Measurements from ENCODE around the gene POFUT2.

POFUT2 gene

GRCh38 chr21:45313682-45314081 is 26.0 kb upstream of the POFUT2 start:
- H2AK5ac ChIP-seq (ENCODE audit: low read length), result no peak overlapping the region
- no peak overlapping the region for H3K9ac ChIP-seq (ENCODE audit: low read length)
- H3K56ac ChIP-seq (ENCODE audit: low read length), result no peak overlapping the region
- no peaks in the 10 kb centered on the region for H3K27me3 ChIP-seq (ENCODE audit: insufficient read depth, low read length, poor library complexity)
- no peak overlapping the region for H4K8ac ChIP-seq (ENCODE audit: low read depth, low read length)
- no peaks in the 10 kb centered on the region for H3K79me2 ChIP-seq (ENCODE audit: control insufficient read depth, insufficient read depth, low read length)
- no peak overlapping the region for H2BK120ac ChIP-seq (ENCODE audit: low read depth, low read length)
- no peak overlapping the region for H2BK5ac ChIP-seq (ENCODE audit: low read length)
- H3K36me3 ChIP-seq (ENCODE audit: control insufficient read depth, insufficient read depth, low read length), result no peaks in the 10 kb centered on the region
- WGBS (ENCODE audit: extremely low coverage, insufficient coverage, low lambda C conversion rate), result no CpG with 5 or more reads among the region's 3 CpGs
- no peak overlapping the region for H2BK15ac ChIP-seq (replicated peaks; ENCODE audit: low read depth)
- no peak overlapping the region for H3K4ac ChIP-seq (ENCODE audit: low read depth, low read length)
- H3K4me3 ChIP-seq (ENCODE audit: low read length), result no peak overlapping the region
- H3K18ac ChIP-seq (ENCODE audit: low read length), result no peak overlapping the region
- no peak overlapping the region for H3K23ac ChIP-seq (ENCODE audit: low read length)
- H3K79me1 ChIP-seq (ENCODE audit: low read length), result no peaks in the 10 kb centered on the region
- DNase-seq, result no peak
- no peak overlapping the region for H4K5ac ChIP-seq (ENCODE audit: low read length)
- H3K4me1 ChIP-seq (ENCODE audit: control insufficient read depth, low read depth, low read length), result no peaks in the 10 kb centered on the region
- no peak overlapping the region for H3K27ac ChIP-seq (ENCODE audit: low read depth, low read length)
- no peak overlapping the region for H3K4me2 ChIP-seq (ENCODE audit: low read length)

GRCh38 chr21:45313015-45313414 is 25.3 kb upstream of the POFUT2 start:
- H3K79me1 ChIP-seq (ENCODE audit: low read length), result no peaks in the 10 kb centered on the region
- no peak overlapping the region for H3K27ac ChIP-seq (ENCODE audit: low read depth, low read length)
- no peak overlapping the region for H4K8ac ChIP-seq (ENCODE audit: low read depth, low read length)
- no peaks in the 10 kb centered on the region for H3K27me3 ChIP-seq (ENCODE audit: insufficient read depth, low read length, poor library complexity)
- no peak overlapping the region for H3K4ac ChIP-seq (ENCODE audit: low read depth, low read length)
- no CpG with 5 or more reads among the region's 14 CpGs for WGBS (ENCODE audit: extremely low coverage, insufficient coverage, low lambda C conversion rate)
- H2BK5ac ChIP-seq (ENCODE audit: low read length), result no peak overlapping the region
- H3K56ac ChIP-seq (ENCODE audit: low read length), result no peak overlapping the region
- H4K5ac ChIP-seq (ENCODE audit: low read length), result no peak overlapping the region
- no peak overlapping the region for H2BK15ac ChIP-seq (replicated peaks; ENCODE audit: low read depth)
- no peak overlapping the region for H3K9ac ChIP-seq (ENCODE audit: low read length)
- no peak overlapping the region for H2AK5ac ChIP-seq (ENCODE audit: low read length)
- H3K79me2 ChIP-seq (ENCODE audit: control insufficient read depth, insufficient read depth, low read length), result no peaks in the 10 kb centered on the region
- H3K36me3 ChIP-seq (ENCODE audit: control insufficient read depth, insufficient read depth, low read length), result no peaks in the 10 kb centered on the region
- no peaks in the 10 kb centered on the region for H3K4me1 ChIP-seq (ENCODE audit: control insufficient read depth, low read depth, low read length)
- H3K23ac ChIP-seq (ENCODE audit: low read length), result no peak overlapping the region
- H3K18ac ChIP-seq (ENCODE audit: low read length), result no peak overlapping the region
- H3K4me3 ChIP-seq (ENCODE audit: low read length), result no peak overlapping the region
- no peak overlapping the region for H2BK120ac ChIP-seq (ENCODE audit: low read depth, low read length)
- no peak for DNase-seq
- H3K4me2 ChIP-seq (ENCODE audit: low read length), result no peak overlapping the region

GRCh38 chr21:45312296-45312695 is 24.6 kb upstream of the POFUT2 start:
- no peak for DNase-seq
- no peak overlapping the region for H3K18ac ChIP-seq (ENCODE audit: low read length)
- no peak overlapping the region for H2BK5ac ChIP-seq (ENCODE audit: low read length)
- H3K56ac ChIP-seq (ENCODE audit: low read length), result no peak overlapping the region
- no peaks in the 10 kb centered on the region for H3K27me3 ChIP-seq (ENCODE audit: insufficient read depth, low read length, poor library complexity)
- H3K4me1 ChIP-seq (ENCODE audit: control insufficient read depth, low read depth, low read length), result no peaks in the 10 kb centered on the region
- H3K4ac ChIP-seq (ENCODE audit: low read depth, low read length), result no peak overlapping the region
- H2AK5ac ChIP-seq (ENCODE audit: low read length), result no peak overlapping the region
- no peak overlapping the region for H4K8ac ChIP-seq (ENCODE audit: low read depth, low read length)
- no peaks in the 10 kb centered on the region for H3K79me2 ChIP-seq (ENCODE audit: control insufficient read depth, insufficient read depth, low read length)
- no peak overlapping the region for H3K4me3 ChIP-seq (ENCODE audit: low read length)
- H3K27ac ChIP-seq (ENCODE audit: low read depth, low read length), result no peak overlapping the region
- no peak overlapping the region for H2BK15ac ChIP-seq (replicated peaks; ENCODE audit: low read depth)
- H3K4me2 ChIP-seq (ENCODE audit: low read length), result no peak overlapping the region
- H2BK120ac ChIP-seq (ENCODE audit: low read depth, low read length), result no peak overlapping the region
- no peaks in the 10 kb centered on the region for H3K79me1 ChIP-seq (ENCODE audit: low read length)
- no peak overlapping the region for H4K5ac ChIP-seq (ENCODE audit: low read length)
- no CpG with 5 or more reads among the region's 1 CpG for WGBS (ENCODE audit: extremely low coverage, insufficient coverage, low lambda C conversion rate)
- no peaks in the 10 kb centered on the region for H3K36me3 ChIP-seq (ENCODE audit: control insufficient read depth, insufficient read depth, low read length)
- H3K9ac ChIP-seq (ENCODE audit: low read length), result no peak overlapping the region
- H3K23ac ChIP-seq (ENCODE audit: low read length), result no peak overlapping the region

DNA sequence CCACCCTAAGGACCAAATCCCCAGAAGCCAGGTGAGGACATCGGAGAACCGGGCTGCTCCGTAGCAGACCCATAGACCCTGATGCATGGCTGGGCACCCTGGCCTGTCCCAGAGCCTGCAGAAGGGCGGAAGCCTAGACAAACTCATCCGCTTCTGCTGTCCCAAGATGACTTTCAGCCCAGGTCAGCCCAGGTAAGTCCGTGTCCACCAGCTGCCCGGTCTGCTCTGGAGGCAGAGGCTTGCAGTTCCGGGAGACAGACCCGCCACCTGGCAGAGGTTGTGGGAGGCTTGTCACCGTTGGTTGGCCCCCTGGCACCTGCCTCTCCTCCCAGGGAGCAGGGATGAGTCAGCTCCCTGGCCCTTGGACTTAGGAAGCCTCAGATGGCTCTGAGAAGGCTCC is 22.8 kb upstream of the POFUT2 start:
- DNase-seq, result no peak
- H2BK5ac ChIP-seq (ENCODE audit: low read length), result no peak overlapping the region

DNA sequence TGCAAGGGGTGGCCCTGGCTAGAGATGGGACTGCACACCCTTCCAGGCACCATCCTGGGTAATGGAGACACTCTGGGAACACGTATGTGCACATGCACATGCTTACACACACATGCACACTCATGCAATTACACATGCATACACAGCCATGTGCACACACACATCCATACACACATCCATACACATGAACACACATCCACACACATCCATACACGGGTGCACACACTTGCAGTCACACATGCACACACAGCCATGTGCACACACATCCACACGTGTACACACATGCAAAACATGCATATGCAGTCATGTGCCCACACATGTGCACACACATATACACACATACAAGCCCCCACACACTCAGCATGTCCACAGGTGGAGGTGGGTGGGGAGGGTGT is 22.3 kb upstream of the POFUT2 start:
- Histone ChIP-seq H3K27ac (ENCODE audit: low read depth, low read length) (no peak overlapping the region), H4K8ac (ENCODE audit: low read depth, low read length) (no peak overlapping the region)
- no CpG with 5 or more reads among the region's 3 CpGs for WGBS (ENCODE audit: extremely low coverage, insufficient coverage, low lambda C conversion rate)

More for the DNA sequence above, 22.8 kb upstream of the POFUT2 start:
- H4K5ac ChIP-seq (ENCODE audit: low read length), result no peak overlapping the region
- H3K79me2 ChIP-seq (ENCODE audit: control insufficient read depth, insufficient read depth, low read length), result no peaks in the 10 kb centered on the region
- H3K4me2 ChIP-seq (ENCODE audit: low read length), result no peak overlapping the region
- WGBS (ENCODE audit: extremely low coverage, insufficient coverage, low lambda C conversion rate), result no CpG with 5 or more reads among the region's 10 CpGs
- no peak overlapping the region for H3K4me3 ChIP-seq (ENCODE audit: low read length)
- H3K4ac ChIP-seq (ENCODE audit: low read depth, low read length), result no peak overlapping the region
- no peak overlapping the region for H3K9ac ChIP-seq (ENCODE audit: low read length)
- H3K23ac ChIP-seq (ENCODE audit: low read length), result no peak overlapping the region
- no peak overlapping the region for H4K8ac ChIP-seq (ENCODE audit: low read depth, low read length)
- H3K27ac ChIP-seq (ENCODE audit: low read depth, low read length), result no peak overlapping the region
- H3K36me3 ChIP-seq (ENCODE audit: control insufficient read depth, insufficient read depth, low read length), result no peaks in the 10 kb centered on the region
- no peak overlapping the region for H3K56ac ChIP-seq (ENCODE audit: low read length)
- H3K4me1 ChIP-seq (ENCODE audit: control insufficient read depth, low read depth, low read length), result no peaks in the 10 kb centered on the region
- no peak overlapping the region for H3K18ac ChIP-seq (ENCODE audit: low read length)
- H2BK120ac ChIP-seq (ENCODE audit: low read depth, low read length), result no peak overlapping the region
- no peak overlapping the region for H2AK5ac ChIP-seq (ENCODE audit: low read length)
- no peaks in the 10 kb centered on the region for H3K79me1 ChIP-seq (ENCODE audit: low read length)
- no peaks in the 10 kb centered on the region for H3K27me3 ChIP-seq (ENCODE audit: insufficient read depth, low read length, poor library complexity)
- no peak overlapping the region for H2BK15ac ChIP-seq (replicated peaks; ENCODE audit: low read depth)

More for the DNA sequence above, 22.3 kb upstream of the POFUT2 start:
- Histone ChIP-seq H3K4me1 (ENCODE audit: control insufficient read depth, low read depth, low read length) (no peaks in the 10 kb centered on the region), H3K79me1 (ENCODE audit: low read length) (no peaks in the 10 kb centered on the region), H3K27me3 (ENCODE audit: insufficient read depth, low read length, poor library complexity) (no peaks in the 10 kb centered on the region), H3K4me2 (ENCODE audit: low read length) (no peak overlapping the region), H3K36me3 (ENCODE audit: control insufficient read depth, insufficient read depth, low read length) (no peaks in the 10 kb centered on the region), H2AK5ac (ENCODE audit: low read length) (no peak overlapping the region), H4K5ac (ENCODE audit: low read length) (no peak overlapping the region), H3K79me2 (ENCODE audit: control insufficient read depth, insufficient read depth, low read length) (no peaks in the 10 kb centered on the region), H3K23ac (ENCODE audit: low read length) (peak overlapping the region; percentile 0), H3K18ac (ENCODE audit: low read length) (no peak overlapping the region), H3K56ac (ENCODE audit: low read length) (no peak overlapping the region), H3K4me3 (ENCODE audit: low read length) (no peak overlapping the region), H2BK120ac (ENCODE audit: low read depth, low read length) (no peak overlapping the region), H3K9ac (ENCODE audit: low read length) (no peak overlapping the region), H3K4ac (ENCODE audit: low read depth, low read length) (no peak overlapping the region), H2BK5ac (ENCODE audit: low read length) (no peak overlapping the region), H2BK15ac (replicated peaks; ENCODE audit: low read depth) (no peak overlapping the region)
- DNase-seq, result no peak

All from mesendoderm (in vitro differentiated cells).